Kasumi-1 (cell line): Measurements from ENCODE around the gene STEAP1B.
"Not testable (repeated sequence)": the region's sequence is repeated elsewhere in the genome, so short reads cannot be mapped to it uniquely, and the experiment has no call there.

Experiments
- DNase-seq, 2 experiments: peaks; one replicate each; lab custom pipeline; 2025; lab: John Stamatoyannopoulos, UW

STEAP1B gene

GRCh38 chr7:22496912-22497311 is 3.1 kb downstream of the STEAP1B start:
- not testable (repeated sequence) for DNase-seq

GRCh38 chr7:22496296-22496888 is 3.6 kb downstream of the STEAP1B start:
- DNase-seq, result not testable (repeated sequence)

DNA sequence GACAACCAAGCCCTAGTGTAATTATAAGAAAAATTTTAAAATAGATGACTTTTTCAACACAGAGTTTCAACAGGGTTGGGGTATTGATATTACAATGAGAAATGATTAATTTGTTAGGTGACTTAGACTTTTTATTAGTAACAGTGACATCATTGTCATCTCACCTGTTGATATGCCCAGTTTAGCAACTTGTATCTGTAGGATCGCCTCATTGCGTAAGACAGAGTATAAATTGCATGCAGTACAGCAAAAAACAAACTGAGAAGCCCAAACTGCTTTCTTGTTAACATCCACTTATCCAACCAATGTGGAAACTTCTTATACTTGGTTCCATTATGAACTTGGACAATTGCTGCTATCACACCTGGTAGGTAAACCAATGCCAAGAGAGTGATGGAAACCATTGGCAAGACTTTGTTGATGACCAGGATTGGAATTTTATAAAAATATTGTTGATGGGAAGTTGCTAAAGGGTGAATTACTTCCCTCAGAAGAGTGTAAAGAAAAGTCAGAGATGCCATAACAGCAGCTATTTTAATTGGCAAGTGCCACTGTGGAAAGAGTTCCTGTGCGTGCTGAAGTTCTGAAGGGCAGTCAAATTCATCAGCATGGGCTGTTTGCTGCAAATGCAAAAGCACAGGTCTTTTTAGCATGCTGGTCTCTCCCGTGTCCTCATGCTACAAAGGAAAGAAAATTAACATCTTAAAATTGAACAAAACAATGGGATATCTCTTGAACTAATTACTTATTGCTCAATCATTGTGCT is 6.6 kb downstream of the STEAP1B start:
- DNase-seq, result not testable (repeated sequence)

- peak; percentile 85 to 90 for DNase-seq
These were observed 11.1 kb downstream of the STEAP1B start for GRCh38 chr7:22488643-22489462.

DNA sequence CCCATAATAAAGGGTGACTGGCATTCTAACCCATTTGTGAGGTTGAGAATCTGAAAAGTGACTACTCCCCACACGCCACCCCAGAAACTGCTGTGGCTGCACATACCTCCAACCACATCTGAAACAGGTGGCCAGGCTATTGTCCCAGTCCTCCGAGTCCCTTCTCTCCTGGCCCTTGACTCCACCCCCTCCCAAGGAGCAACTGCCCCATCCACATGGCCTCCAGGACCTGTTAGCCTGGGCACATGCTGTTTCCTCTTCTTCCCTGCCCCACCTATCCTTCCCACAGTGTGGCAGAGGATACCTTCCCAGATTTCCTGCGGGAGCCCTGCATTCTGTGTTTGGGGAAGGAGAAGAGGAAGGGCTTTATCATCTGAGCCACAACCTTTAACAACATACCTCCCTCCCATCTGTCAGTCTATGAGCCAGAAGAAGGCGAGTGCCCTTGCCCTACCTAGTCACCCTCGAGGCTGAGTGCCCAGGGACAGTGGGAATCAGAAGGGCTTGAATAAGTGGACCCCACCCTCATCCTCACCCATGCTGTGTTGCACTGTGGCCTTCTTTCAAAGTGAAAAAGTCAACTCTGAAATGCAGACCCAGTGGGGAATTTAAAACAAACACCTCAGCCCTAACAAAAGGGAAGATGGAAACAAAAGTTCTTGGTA is 11.9 kb downstream of the STEAP1B start:
- DNase-seq, result no peak

- DNase-seq, result no peak
These were observed 13.4 kb downstream of the STEAP1B start for GRCh38 chr7:22486597-22486996.

DNA sequence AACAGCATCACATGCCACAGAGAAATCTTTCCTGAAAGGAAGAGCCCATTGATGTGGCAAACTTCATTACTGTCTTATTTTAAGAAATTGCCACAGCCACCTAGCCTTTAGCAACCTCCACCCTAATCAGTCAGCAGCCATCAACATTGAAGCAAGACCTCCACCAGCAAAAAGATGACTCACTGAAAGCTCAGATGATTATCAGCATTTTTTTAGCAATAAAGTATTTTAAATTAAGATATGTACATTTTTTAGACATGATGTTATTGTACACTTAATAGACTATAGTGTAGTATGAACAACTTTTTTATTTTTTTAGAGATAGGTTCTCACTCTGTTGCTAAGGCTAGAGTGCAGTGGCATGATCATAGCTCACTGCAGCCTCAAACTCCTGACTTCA is 14.8 kb downstream of the STEAP1B start:
- no peak for DNase-seq

DNA sequence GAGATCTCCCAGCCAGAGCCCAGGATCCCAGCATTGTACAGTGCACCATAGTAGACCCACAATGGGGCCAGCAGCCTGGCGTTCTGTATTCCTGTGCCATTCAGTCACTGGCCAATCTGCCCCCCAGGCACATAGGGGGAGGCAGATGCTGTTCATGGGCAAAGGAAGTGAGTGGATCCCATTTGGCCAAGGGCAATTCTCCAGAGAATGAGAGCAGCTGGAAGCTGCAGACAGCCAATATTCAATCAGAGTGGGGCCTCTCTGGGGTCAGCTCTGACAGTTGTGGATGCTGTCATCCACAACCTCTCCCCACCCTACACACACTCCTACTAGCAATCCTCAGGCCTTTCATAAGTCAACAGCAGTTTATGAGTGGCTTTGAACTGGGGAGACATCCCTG is 17.5 kb downstream of the STEAP1B start:
- no peak for DNase-seq

DNA sequence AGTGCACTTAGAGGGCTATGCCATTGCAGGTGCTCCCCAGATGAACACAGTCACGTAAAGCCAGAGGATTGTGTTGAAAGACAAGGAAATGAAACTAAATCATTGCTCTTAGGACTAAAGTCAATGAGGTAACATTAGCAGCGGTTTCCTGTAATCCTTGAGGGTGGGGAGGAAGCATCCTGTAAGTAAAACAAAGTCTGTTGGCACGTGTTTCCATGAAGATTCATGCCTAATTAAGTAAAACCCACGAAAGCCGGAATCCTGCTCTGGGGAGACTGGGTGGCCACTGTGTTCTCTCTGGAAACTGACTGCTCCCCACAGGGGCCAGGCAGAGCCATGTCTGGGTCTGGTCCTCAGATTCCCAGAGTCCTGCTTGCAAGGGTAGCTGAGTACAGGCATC is 18.3 kb downstream of the STEAP1B start:
- DNase-seq, result no peak

GRCh38 chr7:22480523-22481075 is 19.4 kb downstream of the STEAP1B start:
- DNase-seq, result no peak

- no peak for DNase-seq
These were observed 22.0 kb downstream of the STEAP1B start for GRCh38 chr7:22477876-22478450.

GRCh38 chr7:22477262-22477661 is 22.7 kb downstream of the STEAP1B start:
- DNase-seq, result no peak

DNA sequence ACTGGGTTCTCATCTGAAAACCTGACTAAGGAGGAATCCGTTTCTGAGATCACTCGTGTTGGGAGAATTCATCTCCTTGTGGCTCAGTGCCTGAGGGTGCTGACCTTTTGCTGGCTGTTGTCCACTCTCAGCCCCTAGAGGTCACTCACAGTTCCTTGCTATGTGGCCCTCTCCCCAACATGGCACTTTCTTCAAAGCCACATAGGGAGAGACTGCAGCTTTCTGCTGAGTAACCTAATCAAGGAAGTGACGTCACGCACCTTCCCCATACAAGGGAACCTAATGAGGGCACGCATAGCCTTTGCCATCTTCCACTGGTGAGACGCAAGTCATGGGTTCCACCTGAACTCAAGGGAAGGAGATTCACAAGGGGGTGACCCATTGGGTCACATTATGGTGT is 23.2 kb downstream of the STEAP1B start:
- no peak for DNase-seq

DNA sequence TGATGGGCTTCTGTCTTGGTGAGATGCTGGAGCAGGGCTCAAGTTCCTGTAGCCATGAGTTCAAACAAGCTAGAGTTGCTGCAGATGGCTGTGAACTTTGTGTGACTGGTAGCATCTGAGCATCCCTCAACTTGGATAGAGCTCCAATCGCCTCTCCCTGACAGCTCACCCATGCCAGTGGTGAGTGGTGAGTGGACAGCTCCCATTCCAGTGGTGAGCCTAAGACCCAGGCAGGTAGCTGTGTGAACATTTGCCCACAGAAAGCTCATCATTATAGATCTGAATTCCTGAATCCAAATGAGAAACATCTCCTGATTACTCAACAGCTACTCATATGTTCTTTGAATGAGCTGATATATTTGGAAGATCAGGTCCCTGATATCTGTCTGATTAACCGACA is 25.3 kb downstream of the STEAP1B start:
- no peak for DNase-seq

- DNase-seq, result no peak
These were observed 29.0 kb downstream of the STEAP1B start for GRCh38 chr7:22470981-22471380.

GRCh38 chr7:22469371-22470143 is 30.4 kb downstream of the STEAP1B start:
- DNase-seq, result no peak

- DNase-seq, result no peak
These were observed 31.4 kb downstream of the STEAP1B start for GRCh38 chr7:22468609-22469008.

DNA sequence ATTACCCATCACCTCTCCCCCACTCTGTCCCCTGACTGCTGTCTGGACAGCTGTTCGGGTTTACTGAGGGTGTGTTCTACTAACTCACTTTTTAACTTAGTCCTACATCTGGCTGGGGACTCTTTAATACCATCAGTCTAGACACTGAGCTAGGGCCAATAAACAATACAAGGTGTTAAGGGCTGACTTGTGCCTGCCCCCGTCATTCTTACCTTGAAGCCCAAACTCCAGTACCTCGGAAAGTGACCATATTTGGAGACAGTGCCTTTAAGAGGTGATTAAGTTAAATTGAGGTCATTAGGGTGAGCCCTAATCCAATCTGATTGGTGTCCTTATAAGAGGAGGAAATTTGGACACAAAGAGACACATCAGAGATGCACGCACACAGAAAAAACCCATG is 35.7 kb downstream of the STEAP1B start:
- DNase-seq, result no peak

DNA sequence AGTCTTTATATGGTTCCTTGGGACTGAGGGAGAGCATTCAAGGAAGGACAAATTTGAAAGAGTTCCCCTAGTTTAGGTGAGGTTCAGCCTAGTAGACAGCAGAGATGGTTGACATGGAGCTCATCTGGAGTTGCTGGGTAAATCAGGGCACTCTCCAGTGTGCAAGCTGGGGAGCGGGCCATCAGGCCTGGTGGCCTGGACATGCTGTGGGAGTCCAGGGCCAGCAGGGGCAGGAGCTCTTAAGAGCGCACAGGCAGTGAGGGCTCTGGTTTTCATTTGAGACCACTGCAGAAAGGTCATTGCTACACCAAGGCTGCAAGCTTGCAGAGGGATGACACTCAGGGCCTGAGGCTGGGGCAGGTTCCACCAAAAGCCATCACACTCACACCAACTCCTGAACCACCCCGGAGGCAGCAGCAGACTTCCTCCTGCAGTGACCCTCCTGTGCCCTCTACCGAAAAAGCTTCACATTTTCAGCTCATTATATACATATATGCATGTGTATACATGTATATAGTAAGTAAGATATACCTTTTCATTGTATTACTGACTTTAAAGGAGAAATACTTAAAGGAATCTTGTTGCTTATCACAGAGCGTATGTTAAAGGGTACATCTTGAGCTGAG is 39.5 kb downstream of the STEAP1B start:
- DNase-seq, result no peak

GRCh38 chr7:22457471-22457870 is 42.5 kb downstream of the STEAP1B start:
- DNase-seq, result no peak
